ENCODE results near the gene LMOD3.

GRCh38 chr3:69090021-69090420 lies 32.4 kb downstream of the LMOD3 start:
- no peak for TF ChIP-seq CTCF (IDR thresholded peaks at IDR 0.05)
- TF ChIP-seq POLR2A (IDR thresholded peaks at IDR 0.05): no peak
